Measurements from ENCODE around the gene RRM1. TPM values are rescaled to one million over a fixed set of nuclear protein-coding genes. Genes with fewer than 3 reads are reported as not detected.

RRM1 gene
- total and polyA plus RNA-seq, 2 of the 13 experiments (the other 11 are each of a cell fraction or from before 2014, with no cell fraction given) = 17.3 to 108 TPM

GRCh38 chr11:4060182-4060923 is 34.2 kb upstream of the RRM1 start (continued):
- 0 out of 2 replicates have a peak, but pooled peaks have one; percentile 38 for TF ChIP-seq CREM (IDR thresholded peaks at IDR 0.05)
- no peak for TF ChIP-seq CREM (CRISPR knock-in tag; IDR thresholded peaks at IDR 0.05)
- TF ChIP-seq ZNF878 (CRISPR knock-in tag; IDR thresholded peaks at IDR 0.05) = no peak
- peak; percentile 56; the same call in 1 of the 2 replicates for TF ChIP-seq RXRA (CRISPR knock-in tag; IDR thresholded peaks at IDR 0.05)
- TF ChIP-seq ZNF646 (CRISPR knock-in tag; IDR thresholded peaks at IDR 0.05) = no peak
- no peak for TF ChIP-seq CREB1 (IDR thresholded peaks at IDR 0.05)
- TF ChIP-seq CREB1 (CRISPR knock-in tag; IDR thresholded peaks at IDR 0.05) = peak; percentile 52; the same call in 1 of the 2 replicates
- peak; percentile 45 for TF ChIP-seq FOSL2 (CRISPR knock-in tag; IDR thresholded peaks at IDR 0.05)
- no peak for TF ChIP-seq FUBP1 (CRISPR knock-in tag; IDR thresholded peaks at IDR 0.05; ENCODE audit: borderline replicate concordance)
- no peak for TF ChIP-seq KMT2A (CRISPR knock-in tag; IDR thresholded peaks at IDR 0.05)
- no peak for TF ChIP-seq RBFOX2 (IDR thresholded peaks at IDR 0.05; ENCODE audit: low read depth, low read length)
- TF ChIP-seq BRCA1 (CRISPR knock-in tag; IDR thresholded peaks at IDR 0.05) = no peak
- no peak for TF ChIP-seq ZNF136 (CRISPR knock-in tag; IDR thresholded peaks at IDR 0.05; ENCODE audit: low read depth)
- TF ChIP-seq SAP130 (CRISPR knock-in tag; IDR thresholded peaks at IDR 0.05; ENCODE audit: low read depth) = peak; percentile 62
- peak; percentile 82 for TF ChIP-seq FOXA3 (CRISPR knock-in tag; IDR thresholded peaks at IDR 0.05)
- TF ChIP-seq ZNF713 (CRISPR knock-in tag; IDR thresholded peaks at IDR 0.05) = no peak
- peak; percentile 98 for TF ChIP-seq RXRB (CRISPR knock-in tag; IDR thresholded peaks at IDR 0.05; ENCODE audit: borderline replicate concordance)
- no peak for TF ChIP-seq E2F5 (CRISPR knock-in tag; conservative IDR thresholded peaks at IDR 0.05)
- peak; percentile 41; the same call in 1 of the 2 replicates for TF ChIP-seq ZMYM4 (CRISPR knock-in tag; IDR thresholded peaks at IDR 0.05)
- peak; percentile 81 for TF ChIP-seq RARA (CRISPR knock-in tag; IDR thresholded peaks at IDR 0.05)
- peak; percentile 19 for TF ChIP-seq TBL1XR1 (IDR thresholded peaks at IDR 0.05; ENCODE audit: borderline replicate concordance, low read length, partially characterized antibody)
- TF ChIP-seq HMG20B (CRISPR knock-in tag; conservative IDR thresholded peaks at IDR 0.05) = 0 out of 2 replicates have a peak, but pooled peaks have one; percentile 22
- TF ChIP-seq ZMYM2 (CRISPR knock-in tag; IDR thresholded peaks at IDR 0.05) = peak; percentile 70; the same call in 1 of the 2 replicates

All from HepG2 (cell line).